Body of pancreas (tissue), 4 donors: ENCODE measurements around the gene FBXO31.

Experiments
- CTCF ChIP-seq, 7 experiments: fragments of 450-650 bp in 4 of 7; fragments of 200-600 bp in 3 of 7; sonication (generic) in 3 of 7; IDR thresholded peaks; one replicate each; pipeline ENCODE4 v1.5.1; 2016 to 2019; ENCODE audit warnings: antibody characterized with exemption in 7 of 7
- POLR2A ChIP-seq, 3 donors: fragments of 450-650 bp; IDR thresholded peaks; one replicate each; pipeline ENCODE4 v1.6.1; 2016; ENCODE audit warnings: antibody characterized with exemption in 3 of 3, mild to moderate bottlenecking in 2 of 3

GRCh38 chr16:87311387-87311786 is 72.2 kb downstream of the FBXO31 start:
- TF ChIP-seq CTCF (IDR thresholded peaks at IDR 0.05), result no peak
- TF ChIP-seq POLR2A (IDR thresholded peaks at IDR 0.05), result no peak
